ENCODE results near the gene SLC25A4.

DNA sequence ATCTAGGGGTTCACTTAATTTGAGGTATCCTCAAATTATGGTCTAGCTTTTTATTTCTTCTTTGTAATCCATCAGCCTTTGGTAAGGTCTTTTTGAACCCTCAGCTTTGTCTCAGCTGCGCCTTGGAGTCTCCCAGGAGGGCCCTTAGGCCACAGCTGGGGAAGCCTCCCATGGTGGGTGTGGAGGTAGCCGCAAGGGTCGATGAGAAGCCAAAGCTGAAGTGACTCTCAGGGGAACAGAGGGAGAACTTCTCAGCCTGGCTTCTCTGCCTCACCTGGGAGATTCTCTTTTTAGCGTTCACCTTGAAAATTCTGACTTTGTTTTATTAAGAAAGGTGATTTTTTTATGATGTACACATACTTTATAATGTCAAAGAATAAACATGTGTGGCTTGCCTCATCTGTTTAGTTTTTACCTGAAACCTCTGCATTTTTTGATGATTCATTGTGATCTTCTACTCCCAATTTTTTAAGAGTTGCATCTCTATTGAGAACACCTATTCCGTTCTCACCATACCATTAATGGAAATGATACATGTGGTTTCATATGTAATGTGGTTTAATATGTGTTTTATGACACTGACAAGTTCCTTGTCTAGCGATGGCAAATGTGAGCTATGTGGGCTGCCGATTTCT is 25.6 kb upstream of the SLC25A4 start:
- TF ChIP-seq, protein P1, sequence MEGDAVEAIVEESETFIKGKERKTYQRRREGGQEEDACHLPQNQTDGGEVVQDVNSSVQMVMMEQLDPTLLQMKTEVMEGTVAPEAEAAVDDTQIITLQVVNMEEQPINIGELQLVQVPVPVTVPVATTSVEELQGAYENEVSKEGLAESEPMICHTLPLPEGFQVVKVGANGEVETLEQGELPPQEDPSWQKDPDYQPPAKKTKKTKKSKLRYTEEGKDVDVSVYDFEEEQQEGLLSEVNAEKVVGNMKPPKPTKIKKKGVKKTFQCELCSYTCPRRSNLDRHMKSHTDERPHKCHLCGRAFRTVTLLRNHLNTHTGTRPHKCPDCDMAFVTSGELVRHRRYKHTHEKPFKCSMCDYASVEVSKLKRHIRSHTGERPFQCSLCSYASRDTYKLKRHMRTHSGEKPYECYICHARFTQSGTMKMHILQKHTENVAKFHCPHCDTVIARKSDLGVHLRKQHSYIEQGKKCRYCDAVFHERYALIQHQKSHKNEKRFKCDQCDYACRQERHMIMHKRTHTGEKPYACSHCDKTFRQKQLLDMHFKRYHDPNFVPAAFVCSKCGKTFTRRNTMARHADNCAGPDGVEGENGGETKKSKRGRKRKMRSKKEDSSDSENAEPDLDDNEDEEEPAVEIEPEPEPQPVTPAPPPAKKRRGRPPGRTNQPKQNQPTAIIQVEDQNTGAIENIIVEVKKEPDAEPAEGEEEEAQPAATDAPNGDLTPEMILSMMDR (IDR thresholded peaks at IDR 0.05; ENCODE audit: low read depth, low read length, missing input control), result no peak
- TF ChIP-seq, protein P2, sequence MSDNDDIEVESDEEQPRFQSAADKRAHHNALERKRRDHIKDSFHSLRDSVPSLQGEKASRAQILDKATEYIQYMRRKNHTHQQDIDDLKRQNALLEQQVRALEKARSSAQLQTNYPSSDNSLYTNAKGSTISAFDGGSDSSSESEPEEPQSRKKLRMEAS (IDR thresholded peaks at IDR 0.05), result no peak
- TF ChIP-seq, protein P3, sequence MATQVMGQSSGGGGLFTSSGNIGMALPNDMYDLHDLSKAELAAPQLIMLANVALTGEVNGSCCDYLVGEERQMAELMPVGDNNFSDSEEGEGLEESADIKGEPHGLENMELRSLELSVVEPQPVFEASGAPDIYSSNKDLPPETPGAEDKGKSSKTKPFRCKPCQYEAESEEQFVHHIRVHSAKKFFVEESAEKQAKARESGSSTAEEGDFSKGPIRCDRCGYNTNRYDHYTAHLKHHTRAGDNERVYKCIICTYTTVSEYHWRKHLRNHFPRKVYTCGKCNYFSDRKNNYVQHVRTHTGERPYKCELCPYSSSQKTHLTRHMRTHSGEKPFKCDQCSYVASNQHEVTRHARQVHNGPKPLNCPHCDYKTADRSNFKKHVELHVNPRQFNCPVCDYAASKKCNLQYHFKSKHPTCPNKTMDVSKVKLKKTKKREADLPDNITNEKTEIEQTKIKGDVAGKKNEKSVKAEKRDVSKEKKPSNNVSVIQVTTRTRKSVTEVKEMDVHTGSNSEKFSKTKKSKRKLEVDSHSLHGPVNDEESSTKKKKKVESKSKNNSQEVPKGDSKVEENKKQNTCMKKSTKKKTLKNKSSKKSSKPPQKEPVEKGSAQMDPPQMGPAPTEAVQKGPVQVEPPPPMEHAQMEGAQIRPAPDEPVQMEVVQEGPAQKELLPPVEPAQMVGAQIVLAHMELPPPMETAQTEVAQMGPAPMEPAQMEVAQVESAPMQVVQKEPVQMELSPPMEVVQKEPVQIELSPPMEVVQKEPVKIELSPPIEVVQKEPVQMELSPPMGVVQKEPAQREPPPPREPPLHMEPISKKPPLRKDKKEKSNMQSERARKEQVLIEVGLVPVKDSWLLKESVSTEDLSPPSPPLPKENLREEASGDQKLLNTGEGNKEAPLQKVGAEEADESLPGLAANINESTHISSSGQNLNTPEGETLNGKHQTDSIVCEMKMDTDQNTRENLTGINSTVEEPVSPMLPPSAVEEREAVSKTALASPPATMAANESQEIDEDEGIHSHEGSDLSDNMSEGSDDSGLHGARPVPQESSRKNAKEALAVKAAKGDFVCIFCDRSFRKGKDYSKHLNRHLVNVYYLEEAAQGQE (IDR thresholded peaks at IDR 0.05), result no peak
- TF ChIP-seq, protein P4, sequence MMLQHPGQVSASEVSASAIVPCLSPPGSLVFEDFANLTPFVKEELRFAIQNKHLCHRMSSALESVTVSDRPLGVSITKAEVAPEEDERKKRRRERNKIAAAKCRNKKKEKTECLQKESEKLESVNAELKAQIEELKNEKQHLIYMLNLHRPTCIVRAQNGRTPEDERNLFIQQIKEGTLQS (IDR thresholded peaks at IDR 0.05), result no peak
- TF ChIP-seq EGR1 (IDR thresholded peaks at IDR 0.05; ENCODE audit: low read depth in 2 of 2) (no peak), YY1 (IDR thresholded peaks at IDR 0.05) (no peak), JUND (IDR thresholded peaks at IDR 0.05) (no peak), TAF1 (conservative IDR thresholded peaks at IDR 0.05) (no peak), HNF4A (conservative IDR thresholded peaks at IDR 0.05) (no peak), RAD21 (IDR thresholded peaks at IDR 0.05) (no peak), SP1 (IDR thresholded peaks at IDR 0.05) (no peak), HNF4G (IDR thresholded peaks at IDR 0.05) (no peak)
